ENCODE results near the gene SYNE1. TPM values are rescaled to one million over a fixed set of nuclear protein-coding genes. Genes with fewer than 3 reads are reported as not detected.

Gene SYNE1
- total RNA-seq, 1 donor from 2014 or later: 166 TPM

GRCh38 chr6:152457949-152458624 is 179.1 kb downstream of the SYNE1 start:
- no peak for ATAC-seq

GRCh38 chr6:152454003-152454402 is 183.2 kb downstream of the SYNE1 start:
- H3K36me3 ChIP-seq: peaks cover 28% of the 10 kb centered on the region
- no peak overlapping the region for H3K4me3 ChIP-seq
- TF ChIP-seq CTCF (IDR thresholded peaks at IDR 0.05): no peak
- H3K4me1 ChIP-seq: no peaks in the 10 kb centered on the region
- H3K9me3 ChIP-seq: no peaks in the 10 kb centered on the region
- intact Hi-C loops (cut with DNase I): no loop called here
- no peak for ATAC-seq
- H3K27ac ChIP-seq: no peak overlapping the region
- DNase-seq: no peak
- no peaks in the 10 kb centered on the region for H3K27me3 ChIP-seq (ENCODE audit: low read depth)

More at GRCh38 chr6:152457949-152458624, 179.1 kb downstream of the SYNE1 start:
- H3K36me3 ChIP-seq: peaks cover 22% of the 10 kb centered on the region
- intact Hi-C loops (cut with DNase I): no loop called here
- no peaks in the 10 kb centered on the region for H3K9me3 ChIP-seq
- no peaks in the 10 kb centered on the region for H3K4me1 ChIP-seq
- no peak for TF ChIP-seq CTCF (IDR thresholded peaks at IDR 0.05)
- H3K27ac ChIP-seq: no peak overlapping the region
- no peak for DNase-seq
- H3K27me3 ChIP-seq (ENCODE audit: low read depth): no peaks in the 10 kb centered on the region
- H3K4me3 ChIP-seq: no peak overlapping the region

DNA sequence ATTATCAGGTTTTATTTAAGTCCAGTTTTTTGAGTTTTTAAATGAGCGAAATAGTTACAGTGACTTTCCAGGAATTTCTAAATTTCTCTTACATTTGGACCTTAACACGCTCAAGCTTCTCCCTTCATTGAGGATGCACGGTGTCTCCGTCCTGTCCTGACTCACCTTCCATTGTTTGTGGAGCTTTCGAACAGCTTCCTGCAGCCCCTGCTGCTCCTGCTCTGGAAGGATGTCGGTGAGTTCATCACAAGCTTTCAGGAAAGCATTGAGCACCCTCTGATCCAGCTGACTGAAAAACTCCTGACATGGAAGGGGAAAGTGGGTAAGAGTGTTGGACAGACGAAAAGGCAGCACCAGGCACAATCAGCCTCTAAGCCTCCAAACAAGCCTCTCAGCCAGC is 183.7 kb downstream of the SYNE1 start:
- TF ChIP-seq CTCF (IDR thresholded peaks at IDR 0.05): no peak
- Histone ChIP-seq H3K9me3 (no peaks in the 10 kb centered on the region), H3K27me3 (ENCODE audit: low read depth) (no peaks in the 10 kb centered on the region), H3K36me3 (peaks cover 24% of the 10 kb centered on the region), H3K4me3 (no peak overlapping the region), H3K4me1 (no peaks in the 10 kb centered on the region), H3K27ac (no peak overlapping the region)
- ATAC-seq (no peak), DNase-seq (no peak)
- intact Hi-C loops (cut with DNase I): no loop called here

- H3K4me1 ChIP-seq: no peaks in the 10 kb centered on the region
- no peaks in the 10 kb centered on the region for H3K27me3 ChIP-seq (ENCODE audit: low read depth)
- intact Hi-C loops (cut with DNase I): no loop called here
- H3K27ac ChIP-seq: no peak overlapping the region
- DNase-seq (no peak), ATAC-seq (no peak)
- no peaks in the 10 kb centered on the region for H3K9me3 ChIP-seq
- H3K4me3 ChIP-seq: no peak overlapping the region
- no peak for TF ChIP-seq CTCF (IDR thresholded peaks at IDR 0.05)
- H3K36me3 ChIP-seq: peaks cover 21% of the 10 kb centered on the region
Observed at GRCh38 chr6:152452639-152453038, 184.5 kb downstream of the SYNE1 start.

DNA sequence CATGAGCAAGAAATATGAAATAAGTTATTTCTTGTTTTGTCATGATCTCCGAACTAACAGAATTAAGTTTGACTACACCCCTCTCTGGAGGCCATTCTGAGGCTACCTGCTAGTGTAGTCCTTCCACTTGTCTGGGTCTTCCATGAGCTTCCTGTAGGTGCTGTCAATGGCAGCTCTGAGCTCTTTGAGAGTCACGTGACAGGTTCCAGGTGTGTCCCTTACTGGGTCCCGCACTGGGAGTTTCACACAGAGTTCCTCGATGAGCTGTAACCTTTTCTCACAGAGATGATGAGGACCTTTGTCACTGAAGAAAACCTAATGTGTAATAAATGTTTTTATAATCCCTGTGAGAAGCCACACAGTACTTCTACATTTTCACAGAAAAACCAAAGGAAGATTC is 186.6 kb downstream of the SYNE1 start:
- H3K36me3 ChIP-seq: peaks cover 21% of the 10 kb centered on the region
- H3K27me3 ChIP-seq (ENCODE audit: low read depth): no peaks in the 10 kb centered on the region
- H3K27ac ChIP-seq: no peak overlapping the region
- no peaks in the 10 kb centered on the region for H3K9me3 ChIP-seq
- TF ChIP-seq CTCF (IDR thresholded peaks at IDR 0.05): no peak
- H3K4me1 ChIP-seq: no peaks in the 10 kb centered on the region
- ATAC-seq (no peak), DNase-seq (no peak)
- intact Hi-C loops (cut with DNase I): no loop called here
- H3K4me3 ChIP-seq: no peak overlapping the region

Measured in lower lobe of right lung (tissue), 2 donors.